T-helper 2 cell treated with Interferon-gamma antibody and Interleukin-4, amounts not matched to agents 5 μg/mL and 100 μg/mL, for 36 hours (primary cell): ENCODE measurements around the gene CACNA1C.

Experiments
- DNase-seq: peaks from one replicate; pipeline ENCODE4 v3.0.0; 2021; ENCODE audit warnings: low spot score
- H3K27ac Mint-ChIP-seq: one replicate; pipeline ENCODE4 v1.8.0; 2021; ENCODE audit warnings: mild to moderate bottlenecking, mixed read lengths
- H3K27me3 Mint-ChIP-seq: one replicate; pipeline ENCODE4 v1.8.0; 2021; ENCODE audit warnings: low read depth, mixed read lengths
- H3K36me3 Mint-ChIP-seq: one replicate; pipeline ENCODE4 v1.8.0; 2021; ENCODE audit warnings: low read depth, mixed read lengths
- H3K4me1 Mint-ChIP-seq: one replicate; pipeline ENCODE4 v1.8.0; 2021; ENCODE audit warnings: low read depth, mixed read lengths
- H3K4me3 Mint-ChIP-seq: one replicate; pipeline ENCODE4 v1.8.0; 2022; ENCODE audit warnings: mild to moderate bottlenecking, moderate library complexity, mixed read lengths
- H3K9me3 Mint-ChIP-seq: one replicate; pipeline ENCODE4 v1.8.0; 2021; ENCODE audit warnings: mixed read lengths

CACNA1C gene

GRCh38 chr12:2076196-2076570, 23.4 kb downstream of the CACNA1C start:
- no peak overlapping the region for H3K4me3 Mint-ChIP-seq
- DNase-seq = no peak

GRCh38 chr12:2076728-2077127, 23.9 kb downstream of the CACNA1C start:
- H3K36me3 Mint-ChIP-seq = no peaks in the 10 kb centered on the region
- peaks cover 5% of the 10 kb centered on the region for H3K9me3 Mint-ChIP-seq
- H3K27ac Mint-ChIP-seq = no peak overlapping the region
- H3K4me1 Mint-ChIP-seq = no peaks in the 10 kb centered on the region
- H3K27me3 Mint-ChIP-seq = peaks cover 9% of the 10 kb centered on the region
- no peak overlapping the region for H3K4me3 Mint-ChIP-seq
- no peak for DNase-seq

More at GRCh38 chr12:2076196-2076570, 23.4 kb downstream of the CACNA1C start:
- Mint-ChIP-seq H3K27me3 (peaks cover 9% of the 10 kb centered on the region), H3K36me3 (no peaks in the 10 kb centered on the region), H3K4me1 (no peaks in the 10 kb centered on the region), H3K27ac (no peak overlapping the region), H3K9me3 (peaks cover 10% of the 10 kb centered on the region)

GRCh38 chr12:2080604-2081003, 27.8 kb downstream of the CACNA1C start:
- Mint-ChIP-seq H3K27me3 (peaks cover 9% of the 10 kb centered on the region), H3K9me3 (peaks cover 4% of the 10 kb centered on the region), H3K4me3 (no peak overlapping the region), H3K36me3 (no peaks in the 10 kb centered on the region), H3K27ac (no peak overlapping the region), H3K4me1 (no peaks in the 10 kb centered on the region)
- no peak for DNase-seq

GRCh38 chr12:2082321-2082720, 29.5 kb downstream of the CACNA1C start:
- peaks cover 4% of the 10 kb centered on the region for H3K9me3 Mint-ChIP-seq
- H3K27ac Mint-ChIP-seq = no peak overlapping the region
- no peaks in the 10 kb centered on the region for H3K4me1 Mint-ChIP-seq
- peaks cover 5% of the 10 kb centered on the region for H3K27me3 Mint-ChIP-seq
- H3K36me3 Mint-ChIP-seq = no peaks in the 10 kb centered on the region
- no peak overlapping the region for H3K4me3 Mint-ChIP-seq
- no peak for DNase-seq

GRCh38 chr12:2083008-2083407, 30.2 kb downstream of the CACNA1C start:
- no peak overlapping the region for H3K27ac Mint-ChIP-seq
- H3K9me3 Mint-ChIP-seq = peaks cover 4% of the 10 kb centered on the region
- peaks cover 5% of the 10 kb centered on the region for H3K27me3 Mint-ChIP-seq
- no peaks in the 10 kb centered on the region for H3K4me1 Mint-ChIP-seq
- no peaks in the 10 kb centered on the region for H3K36me3 Mint-ChIP-seq
- H3K4me3 Mint-ChIP-seq = no peak overlapping the region
- no peak for DNase-seq

- H3K9me3 Mint-ChIP-seq = peaks cover 4% of the 10 kb centered on the region
- no peak for DNase-seq
Measured at GRCh38 chr12:2083561-2083960, 30.8 kb downstream of the CACNA1C start.

GRCh38 chr12:2084553-2085296, 31.9 kb downstream of the CACNA1C start:
- no peak overlapping the region for H3K27ac Mint-ChIP-seq
- no peaks in the 10 kb centered on the region for H3K36me3 Mint-ChIP-seq
- DNase-seq = no peak
- no peaks in the 10 kb centered on the region for H3K4me1 Mint-ChIP-seq
- peaks cover 5% of the 10 kb centered on the region for H3K27me3 Mint-ChIP-seq
- H3K9me3 Mint-ChIP-seq = peaks cover 4% of the 10 kb centered on the region
- no peak overlapping the region for H3K4me3 Mint-ChIP-seq

More at GRCh38 chr12:2083561-2083960, 30.8 kb downstream of the CACNA1C start:
- H3K27ac Mint-ChIP-seq = no peak overlapping the region
- H3K4me3 Mint-ChIP-seq = no peak overlapping the region
- no peaks in the 10 kb centered on the region for H3K4me1 Mint-ChIP-seq
- peaks cover 5% of the 10 kb centered on the region for H3K27me3 Mint-ChIP-seq
- no peaks in the 10 kb centered on the region for H3K36me3 Mint-ChIP-seq

- Mint-ChIP-seq H3K36me3 (no peaks in the 10 kb centered on the region), H3K9me3 (no peaks in the 10 kb centered on the region), H3K4me1 (peaks cover 2% of the 10 kb centered on the region), H3K27ac (no peak overlapping the region), H3K27me3 (no peaks in the 10 kb centered on the region), H3K4me3 (no peak overlapping the region)
- no peak for DNase-seq
Measured at GRCh38 chr12:2092354-2092753, 39.6 kb downstream of the CACNA1C start.

- peaks cover 2% of the 10 kb centered on the region for H3K4me1 Mint-ChIP-seq
- no peak for DNase-seq
- H3K4me3 Mint-ChIP-seq = no peak overlapping the region
- no peaks in the 10 kb centered on the region for H3K9me3 Mint-ChIP-seq
- no peaks in the 10 kb centered on the region for H3K36me3 Mint-ChIP-seq
- H3K27me3 Mint-ChIP-seq = no peaks in the 10 kb centered on the region
- H3K27ac Mint-ChIP-seq = no peak overlapping the region
Measured at GRCh38 chr12:2092890-2093289, 40.1 kb downstream of the CACNA1C start.

- Mint-ChIP-seq H3K27me3 (no peaks in the 10 kb centered on the region), H3K4me1 (peaks cover 2% of the 10 kb centered on the region), H3K36me3 (no peaks in the 10 kb centered on the region), H3K4me3 (no peak overlapping the region), H3K27ac (no peak overlapping the region), H3K9me3 (no peaks in the 10 kb centered on the region)
- no peak for DNase-seq
Measured at GRCh38 chr12:2094597-2094996, 41.8 kb downstream of the CACNA1C start.

GRCh38 chr12:2095878-2096277, 43.1 kb downstream of the CACNA1C start:
- no peak for DNase-seq
- Mint-ChIP-seq H3K4me1 (peaks cover 2% of the 10 kb centered on the region), H3K27me3 (no peaks in the 10 kb centered on the region), H3K4me3 (no peak overlapping the region), H3K36me3 (no peaks in the 10 kb centered on the region), H3K27ac (no peak overlapping the region), H3K9me3 (no peaks in the 10 kb centered on the region)

- Mint-ChIP-seq H3K27me3 (no peaks in the 10 kb centered on the region), H3K4me1 (peaks cover 2% of the 10 kb centered on the region), H3K4me3 (no peak overlapping the region), H3K27ac (no peak overlapping the region), H3K9me3 (no peaks in the 10 kb centered on the region), H3K36me3 (no peaks in the 10 kb centered on the region)
- DNase-seq = no peak
Measured at GRCh38 chr12:2097617-2098016, 44.8 kb downstream of the CACNA1C start.

- Mint-ChIP-seq H3K9me3 (no peaks in the 10 kb centered on the region), H3K4me1 (peaks cover 2% of the 10 kb centered on the region), H3K27ac (no peak overlapping the region), H3K4me3 (no peak overlapping the region), H3K27me3 (no peaks in the 10 kb centered on the region), H3K36me3 (no peaks in the 10 kb centered on the region)
- DNase-seq = no peak
Measured at GRCh38 chr12:2098852-2099251, 46.1 kb downstream of the CACNA1C start.

- H3K27ac Mint-ChIP-seq = no peak overlapping the region
- H3K4me3 Mint-ChIP-seq = no peak overlapping the region
- no peak for DNase-seq
- no peaks in the 10 kb centered on the region for H3K36me3 Mint-ChIP-seq
- H3K4me1 Mint-ChIP-seq = no peaks in the 10 kb centered on the region
- no peaks in the 10 kb centered on the region for H3K27me3 Mint-ChIP-seq
- H3K9me3 Mint-ChIP-seq = no peaks in the 10 kb centered on the region
Measured at GRCh38 chr12:2099595-2099994, 46.8 kb downstream of the CACNA1C start.

GRCh38 chr12:2101359-2101758, 48.6 kb downstream of the CACNA1C start:
- no peak overlapping the region for H3K4me3 Mint-ChIP-seq
- H3K36me3 Mint-ChIP-seq = no peaks in the 10 kb centered on the region
- H3K9me3 Mint-ChIP-seq = no peaks in the 10 kb centered on the region
- H3K27ac Mint-ChIP-seq = no peak overlapping the region
- H3K4me1 Mint-ChIP-seq = no peaks in the 10 kb centered on the region
- no peak for DNase-seq
- H3K27me3 Mint-ChIP-seq = no peaks in the 10 kb centered on the region
